ENCODE results near the gene MYT1.
"Not testable (repeated sequence)": the region's sequence is repeated elsewhere in the genome, so short reads cannot be mapped to it uniquely, and the experiment has no call there.

The MYT1 gene

GRCh38 chr20:64166721-64167615 is 2.7 kb downstream of the MYT1 start:
- DNase-seq (ENCODE audit: low read depth in 3 of 3) = no peak

GRCh38 chr20:64167676-64168075 is 3.4 kb downstream of the MYT1 start:
- DNase-seq (ENCODE audit: low read depth in 3 of 3) = no peak

GRCh38 chr20:64168381-64169090 is 4.3 kb downstream of the MYT1 start:
- DNase-seq (ENCODE audit: low read depth in 3 of 3) = no peak

GRCh38 chr20:64169091-64169560 is 4.9 kb downstream of the MYT1 start:
- no peak for DNase-seq (ENCODE audit: low read depth in 3 of 3)

GRCh38 chr20:64171211-64171610 is 7.0 kb downstream of the MYT1 start:
- no peak for DNase-seq (ENCODE audit: low read depth in 3 of 3)

- DNase-seq (ENCODE audit: low read depth in 3 of 3) = no peak
Observed at GRCh38 chr20:64173116-64173515, 8.9 kb downstream of the MYT1 start.

- DNase-seq (ENCODE audit: low read depth in 3 of 3) = no peak
Observed at GRCh38 chr20:64176551-64176950, 12.3 kb downstream of the MYT1 start.

GRCh38 chr20:64176971-64177370 is 12.7 kb downstream of the MYT1 start:
- DNase-seq (ENCODE audit: low read depth in 3 of 3) = no peak

- no peak for DNase-seq (ENCODE audit: low read depth in 3 of 3)
Observed at GRCh38 chr20:64177384-64177783, 13.1 kb downstream of the MYT1 start.

- no peak for DNase-seq (ENCODE audit: low read depth in 3 of 3)
Observed at GRCh38 chr20:64177787-64178186, 13.5 kb downstream of the MYT1 start.

- not testable (repeated sequence) for DNase-seq (ENCODE audit: low read depth in 3 of 3)
Observed at GRCh38 chr20:64178925-64179324, 14.7 kb downstream of the MYT1 start.

GRCh38 chr20:64179805-64180204 is 15.6 kb downstream of the MYT1 start:
- DNase-seq (ENCODE audit: low read depth in 3 of 3) = no peak

- no peak for DNase-seq (ENCODE audit: low read depth in 3 of 3)
Observed at GRCh38 chr20:64180673-64181072, 16.4 kb downstream of the MYT1 start.

GRCh38 chr20:64181391-64181790 is 17.1 kb downstream of the MYT1 start:
- no peak for DNase-seq (ENCODE audit: low read depth in 3 of 3)

- DNase-seq (ENCODE audit: low read depth in 3 of 3) = no peak
Observed at GRCh38 chr20:64182146-64182865, 18.1 kb downstream of the MYT1 start.

GRCh38 chr20:64183313-64183712 is 19.1 kb downstream of the MYT1 start:
- DNase-seq (ENCODE audit: low read depth in 3 of 3) = no peak

GRCh38 chr20:64184795-64185194 is 20.5 kb downstream of the MYT1 start:
- no peak for DNase-seq (ENCODE audit: low read depth in 3 of 3)

- no peak for DNase-seq (ENCODE audit: low read depth in 3 of 3)
Observed at GRCh38 chr20:64185276-64185900, 21.1 kb downstream of the MYT1 start.

GRCh38 chr20:64186071-64186598 is 21.9 kb downstream of the MYT1 start:
- DNase-seq (ENCODE audit: low read depth in 3 of 3) = no peak

GRCh38 chr20:64187213-64187612 is 23.0 kb downstream of the MYT1 start:
- not testable (repeated sequence) for DNase-seq (ENCODE audit: low read depth in 3 of 3)

GRCh38 chr20:64188091-64188490 is 23.8 kb downstream of the MYT1 start:
- no peak for DNase-seq (ENCODE audit: low read depth in 3 of 3)
